NOMO-1 treated with dmso at 0.1 percent for 144 hours (cell line): Measurements from ENCODE around the gene LRCH2.

Experiments
- DNase-seq: peaks from one replicate; lab custom pipeline; 2025; ENCODE audit not compliant: unreplicated experiment; lab: John Stamatoyannopoulos, UW

Gene LRCH2

GRCh38 chrX:115067812-115068211, 166.1 kb downstream of the LRCH2 start:
- DNase-seq: no peak

GRCh38 chrX:115065304-115065703, 168.6 kb downstream of the LRCH2 start:
- DNase-seq: no peak
